SK-N-SH (cell line): ENCODE data around the gene EIF4G1. TPM values are rescaled to one million over a fixed set of nuclear protein-coding genes. Genes with fewer than 3 reads are reported as not detected.

Experiments
- CTCF ChIA-PET: fragments of 300-600, 350-600 bp; formaldehyde crosslinking; extraction: SDS; loops from one replicate; lab custom pipeline; 2021; lab: Yijun Ruan, JAX
- POLR2A ChIA-PET: fragments of 350-600 bp; sonication (Branson Sonifier 250); formaldehyde crosslinking; extraction: SDS; loops from one replicate; lab custom pipeline; 2020; ENCODE audit warnings: antibody characterized with exemption, inconsistent platforms; lab: Yijun Ruan, JAX
- DNase-seq: peaks from one replicate; pipeline ENCODE4 v3.0.0; 2012
- H2AFZ ChIP-seq: fragments of 200-600 bp; sonication (generic); 2 replicates; pipeline ENCODE4 v1.8.1; 2016; ENCODE audit warnings: antibody characterized with exemption, mild to moderate bottlenecking, low read depth
- H3F3A ChIP-seq: fragments of 200-600 bp; sonication (generic); replicated peaks from 2 replicates; pipeline ENCODE3; 2016; ENCODE audit warnings: antibody characterized with exemption, mild to moderate bottlenecking; ENCODE audit not compliant: insufficient read depth
- H3K27ac ChIP-seq, 2 experiments: fragments of 200-500 bp in 1 of 2; fragments of 200-600 bp in 1 of 2; sonication (Bioruptor generic) in 1 of 2; sonication (generic), shearing (Covaris generic) in 1 of 2; 2 replicates each; pipeline versions ENCODE4 v1.5.1 to v1.6.1; 2014 to 2016; ENCODE audit warnings: low read depth in 2 of 2, inconsistent platforms in 1 of 2, low read length in 1 of 2, mild to moderate bottlenecking in 1 of 2, mixed read lengths in 1 of 2
- H3K27me3 ChIP-seq: fragments of 200-600 bp; sonication (generic), shearing (Covaris generic); 2 replicates; pipeline ENCODE4 v1.6.1; 2016; ENCODE audit warnings: mixed run types; ENCODE audit not compliant: insufficient read depth
- H3K36me3 ChIP-seq, 2 experiments: fragments of 200-500 bp in 1 of 2; fragments of 200-600 bp in 1 of 2; sonication (Bioruptor generic) in 1 of 2; sonication (generic) in 1 of 2; replicated peaks in 1 of 2; 2 replicates each; pipeline versions ENCODE3 to v1.5.1; 2014 to 2016; ENCODE audit warnings: low read length in 1 of 2, mild to moderate bottlenecking in 1 of 2; ENCODE audit not compliant: insufficient read depth in 2 of 2, control insufficient read depth in 1 of 2
- H3K4me1 ChIP-seq, 2 experiments: fragments of 200-500 bp in 1 of 2; fragments of 200-600 bp in 1 of 2; sonication (Bioruptor generic) in 1 of 2; sonication (generic), shearing (Covaris generic) in 1 of 2; 2 replicates each; pipeline versions ENCODE4 v1.5.1 to v1.6.1; 2014 to 2016; ENCODE audit warnings: low read depth in 1 of 2, low read length in 1 of 2, mixed run types in 1 of 2; ENCODE audit not compliant: insufficient read depth in 2 of 2, control insufficient read depth in 1 of 2
- H3K4me2 ChIP-seq: fragments of 200-600 bp; sonication (generic), shearing (Covaris generic); 2 replicates; pipeline ENCODE4 v1.6.1; 2017; ENCODE audit warnings: mixed run types
- H3K4me3 ChIP-seq, 2 experiments: fragments of 200-500 bp in 1 of 2; fragments of 200-600 bp in 1 of 2; sonication (Bioruptor generic) in 1 of 2; sonication (generic), shearing (Covaris generic) in 1 of 2; 2 replicates each; pipeline versions ENCODE4 v1.5.1 to v1.8.1; 2014 to 2016; ENCODE audit warnings: low read depth in 2 of 2, inconsistent platforms in 1 of 2, low read length in 1 of 2, mild to moderate bottlenecking in 1 of 2, mixed read lengths in 1 of 2, moderate library complexity in 1 of 2
- H3K79me2 ChIP-seq: fragments of 200-600 bp; sonication (generic); 2 replicates; pipeline ENCODE4 v1.8.1; 2017; ENCODE audit warnings: mild to moderate bottlenecking; ENCODE audit not compliant: insufficient read depth
- H3K9ac ChIP-seq: fragments of 200-600 bp; sonication (generic); 2 replicates; pipeline ENCODE4 v1.6.1; 2017; ENCODE audit warnings: mixed run types
- H3K9me2 ChIP-seq: fragments of 200-600 bp; sonication (generic); 2 replicates; pipeline ENCODE4 v1.6.1; 2017; ENCODE audit warnings: mixed run types
- H3K9me3 ChIP-seq: fragments of 200-600 bp; sonication (generic); 2 replicates; pipeline ENCODE4 v1.6.1; 2017; ENCODE audit warnings: mixed run types, mild to moderate bottlenecking, moderate library complexity
- H4K20me1 ChIP-seq: fragments of 200-600 bp; sonication (generic); 2 replicates; pipeline ENCODE4 v1.6.1; 2017; ENCODE audit warnings: mild to moderate bottlenecking, mixed run types; ENCODE audit not compliant: insufficient read depth
- CHD2 ChIP-seq: fragments of 150-350 bp; IDR thresholded peaks from 2 replicates; pipeline ENCODE4 v1.6.1; 2018; ENCODE audit warnings: low read length; ENCODE audit not compliant: partially characterized antibody
- EP300 ChIP-seq, 2 experiments: IDR thresholded peaks; 2 replicates each; pipeline versions ENCODE4 v1.4.0 to v1.6.1; 2012; ENCODE audit warnings: borderline replicate concordance in 1 of 2, low read depth in 1 of 2, low read length in 1 of 2
- FOSL2 ChIP-seq: IDR thresholded peaks from 2 replicates; pipeline ENCODE4 v1.4.0; 2012; ENCODE audit warnings: low read depth, mild to moderate bottlenecking, moderate library complexity, borderline replicate concordance
- GABPA ChIP-seq: IDR thresholded peaks from 2 replicates; pipeline ENCODE4 v1.4.0; 2012; ENCODE audit warnings: low read depth, mild to moderate bottlenecking
- GATA2 ChIP-seq: sonication (generic); formaldehyde crosslinking; IDR thresholded peaks from 2 replicates; pipeline ENCODE4 v1.5.0; 2020; ENCODE audit warnings: mild to moderate bottlenecking, missing genetic modification reagents
- JUND ChIP-seq: IDR thresholded peaks from 2 replicates; pipeline ENCODE4 v1.4.0; 2012
- MAX ChIP-seq: IDR thresholded peaks from 2 replicates; pipeline ENCODE4 v1.4.0; 2012; ENCODE audit warnings: low read depth
- MEF2A ChIP-seq: IDR thresholded peaks from 2 replicates; pipeline ENCODE4 v1.4.0; 2012; ENCODE audit warnings: low read depth, borderline replicate concordance
- NFIC ChIP-seq: IDR thresholded peaks from 2 replicates; pipeline ENCODE4 v1.4.0; 2012; ENCODE audit warnings: borderline replicate concordance
- RAD21 ChIP-seq: IDR thresholded peaks from 2 replicates; pipeline ENCODE4 v1.6.1; 2012; ENCODE audit warnings: mild to moderate bottlenecking, low read length
- REST ChIP-seq: IDR thresholded peaks from 2 replicates; pipeline ENCODE4 v1.6.1; 2012; ENCODE audit warnings: mild to moderate bottlenecking, low read depth, low read length, moderate library complexity
- RFX5 ChIP-seq: IDR thresholded peaks from 2 replicates; pipeline ENCODE4 v1.6.1; 2012; ENCODE audit warnings: mild to moderate bottlenecking, improper control_type of control experiment, low read length
- SIN3A ChIP-seq: IDR thresholded peaks from 2 replicates; pipeline ENCODE4 v1.6.1; 2012; ENCODE audit warnings: low read depth, mild to moderate bottlenecking, low read length, moderate library complexity, borderline replicate concordance
- SMC3 ChIP-seq: IDR thresholded peaks from 2 replicates; pipeline ENCODE4 v1.6.1; 2012; ENCODE audit warnings: low read depth, low read length, improper control_type of control experiment
- TAF1 ChIP-seq: IDR thresholded peaks from 2 replicates; pipeline ENCODE4 v1.6.1; 2012; ENCODE audit warnings: low read depth, mild to moderate bottlenecking, low read length, moderate library complexity, borderline replicate concordance
- TCF12 ChIP-seq: IDR thresholded peaks from 2 replicates; pipeline ENCODE4 v1.4.0; 2012
- YY1 ChIP-seq: IDR thresholded peaks from 2 replicates; pipeline ENCODE4 v1.4.0; 2012; ENCODE audit warnings: low read depth, mild to moderate bottlenecking
- WGBS: methylation state at CpG from one replicate; pipeline ENCODE4 v1.1.6; 2017; ENCODE audit warnings: low lambda C conversion rate; 5-methylcytosine and 5-hydroxymethylcytosine counted together
- polyA plus RNA-seq, 3 experiments: library from polyadenylated mRNA; depleted of rRNA; stranded (reverse); fragments of >200 nt; gene quantifications; 2 replicates each; pipeline ENCODE4 v1.2.3, GENCODE V29; 2012
- TF ChIP-seq, protein P1 (sequence below): IDR thresholded peaks from 2 replicates; pipeline ENCODE4; 2012
- TF ChIP-seq, protein P2 (sequence below): IDR thresholded peaks from 2 replicates; pipeline ENCODE4 v1.4.0; 2012; ENCODE audit warnings: low read depth, borderline replicate concordance

Gene EIF4G1
- polyA plus RNA-seq, 1 of the 3 experiments (the other 2 are of a cell fraction) = 262 TPM

- Histone ChIP-seq H4K20me1 (no peaks in the 10 kb centered on the region), H3K79me2 (no peaks in the 10 kb centered on the region), H3K9ac (no peak overlapping the region), H3K4me3 (no peak overlapping the region), H3K4me1 (no peaks in the 10 kb centered on the region), H3K27me3 (no peaks in the 10 kb centered on the region; the same call in 1 of the 2 replicates), H2AFZ (no peak overlapping the region), H3F3A (peaks cover 4% of the 10 kb centered on the region), H3K9me3 (no peaks in the 10 kb centered on the region), H3K27ac (no peak overlapping the region), H3K9me2 (no peaks in the 10 kb centered on the region), H3K36me3 (no peaks in the 10 kb centered on the region), H3K4me2 (no peak overlapping the region)
- 88% methylated on average over 16 of the region's 21 CpGs for WGBS
- no peak for TF ChIP-seq GABPA
- TF ChIP-seq TCF12 = no peak
- TF ChIP-seq GATA2 (CRISPR knock-in tag) = no peak
- TF ChIP-seq, protein P1, sequence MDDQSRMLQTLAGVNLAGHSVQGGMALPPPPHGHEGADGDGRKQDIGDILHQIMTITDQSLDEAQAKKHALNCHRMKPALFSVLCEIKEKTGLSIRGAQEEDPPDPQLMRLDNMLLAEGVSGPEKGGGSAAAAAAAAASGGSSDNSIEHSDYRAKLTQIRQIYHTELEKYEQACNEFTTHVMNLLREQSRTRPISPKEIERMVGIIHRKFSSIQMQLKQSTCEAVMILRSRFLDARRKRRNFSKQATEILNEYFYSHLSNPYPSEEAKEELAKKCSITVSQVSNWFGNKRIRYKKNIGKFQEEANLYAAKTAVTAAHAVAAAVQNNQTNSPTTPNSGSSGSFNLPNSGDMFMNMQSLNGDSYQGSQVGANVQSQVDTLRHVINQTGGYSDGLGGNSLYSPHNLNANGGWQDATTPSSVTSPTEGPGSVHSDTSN = no peak
- CTCF ChIA-PET = interaction anchor here (1.1 to 4.2 kb wide), 4 partner anchors 14 to 396 kb away, joined by 3 to 18 read pairs (median 6); partner anchors contain the start of gene EEF1AKMT4
- DNase-seq = no peak
- POLR2A ChIA-PET = no interaction called here
Observed at GRCh38 chr3:184291738-184292445, 22.5 kb upstream of the EIF4G1 start.

GRCh38 chr3:184295771-184296170 lies 18.6 kb upstream of the EIF4G1 start:
- peaks cover 21% of the 10 kb centered on the region for H3F3A ChIP-seq
- no peak overlapping the region for H3K27ac ChIP-seq
- no peak for TF ChIP-seq FOSL2
- TF ChIP-seq MAX = no peak
- TF ChIP-seq CHD2 = no peak
- TF ChIP-seq, protein P2, sequence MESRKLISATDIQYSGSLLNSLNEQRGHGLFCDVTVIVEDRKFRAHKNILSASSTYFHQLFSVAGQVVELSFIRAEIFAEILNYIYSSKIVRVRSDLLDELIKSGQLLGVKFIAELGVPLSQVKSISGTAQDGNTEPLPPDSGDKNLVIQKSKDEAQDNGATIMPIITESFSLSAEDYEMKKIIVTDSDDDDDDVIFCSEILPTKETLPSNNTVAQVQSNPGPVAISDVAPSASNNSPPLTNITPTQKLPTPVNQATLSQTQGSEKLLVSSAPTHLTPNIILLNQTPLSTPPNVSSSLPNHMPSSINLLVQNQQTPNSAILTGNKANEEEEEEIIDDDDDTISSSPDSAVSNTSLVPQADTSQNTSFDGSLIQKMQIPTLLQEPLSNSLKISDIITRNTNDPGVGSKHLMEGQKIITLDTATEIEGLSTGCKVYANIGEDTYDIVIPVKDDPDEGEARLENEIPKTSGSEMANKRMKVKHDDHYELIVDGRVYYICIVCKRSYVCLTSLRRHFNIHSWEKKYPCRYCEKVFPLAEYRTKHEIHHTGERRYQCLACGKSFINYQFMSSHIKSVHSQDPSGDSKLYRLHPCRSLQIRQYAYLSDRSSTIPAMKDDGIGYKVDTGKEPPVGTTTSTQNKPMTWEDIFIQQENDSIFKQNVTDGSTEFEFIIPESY = no peak
- TF ChIP-seq JUND = no peak
- TF ChIP-seq SMC3 = no peak
- no peak for TF ChIP-seq TCF12
- TF ChIP-seq SIN3A = no peak
- no peak for TF ChIP-seq NFIC
- TF ChIP-seq RFX5 = no peak
- no peak for TF ChIP-seq MEF2A
- no peak for TF ChIP-seq RAD21
- TF ChIP-seq TAF1 = no peak
- TF ChIP-seq REST = no peak
- TF ChIP-seq EP300 (IDR thresholded peaks at IDR 0.05; ENCODE audit: borderline replicate concordance in 1 of 2, low read depth in 1 of 2, low read length in 1 of 2) = no peak
- no peak for TF ChIP-seq YY1
- peaks cover 18% of the 10 kb centered on the region for H3K79me2 ChIP-seq
- H3K9me2 ChIP-seq = no peaks in the 10 kb centered on the region
- DNase-seq = no peak
- no peak overlapping the region for H3K4me3 ChIP-seq
- peaks cover 6 to 7% of the 10 kb centered on the region in 2 experiments for H3K36me3 ChIP-seq
- H3K27me3 ChIP-seq = no peaks in the 10 kb centered on the region; the same call in 1 of the 2 replicates
- H2AFZ ChIP-seq = no peak overlapping the region
- H3K4me1 ChIP-seq = peaks cover 7 to 9% of the 10 kb centered on the region in 2 experiments; a peak in 3 of 4 replicates
- WGBS = 37% methylated on average over 3 of the region's 3 CpGs
- no peak overlapping the region for H3K9ac ChIP-seq
- H3K9me3 ChIP-seq = no peaks in the 10 kb centered on the region
- H3K4me2 ChIP-seq = no peak overlapping the region
- ChIA-PET CTCF (interaction anchor here (0.7 to 1.4 kb wide), 2 partner anchors 10 to 68 kb away, joined by 5 read pairs; no protein-coding TSS in a partner anchor), POLR2A (interaction anchor here (0.6 kb wide), 1 partner anchor 169 kb away, joined by 4 read pairs; no protein-coding TSS in a partner anchor)
- H4K20me1 ChIP-seq = peaks cover 5% of the 10 kb centered on the region
